HG02870 (cell line): ENCODE results near the gene MSX1.
A peak's percentile ranks its signal among the peaks of the same experiment; 100 is the strongest.
"Not testable (repeated sequence)": the region's sequence is repeated elsewhere in the genome, so short reads cannot be mapped to it uniquely, and the experiment has no call there.

Experiments
- ATAC-seq: cut with Tn5 transposase; IDR thresholded peaks from one replicate; pipeline ENCODE4 v1.9.1; 2021; ENCODE audit warnings: mild to moderate bottlenecking, moderate library complexity; ENCODE audit not compliant: unreplicated experiment

Gene MSX1

DNA sequence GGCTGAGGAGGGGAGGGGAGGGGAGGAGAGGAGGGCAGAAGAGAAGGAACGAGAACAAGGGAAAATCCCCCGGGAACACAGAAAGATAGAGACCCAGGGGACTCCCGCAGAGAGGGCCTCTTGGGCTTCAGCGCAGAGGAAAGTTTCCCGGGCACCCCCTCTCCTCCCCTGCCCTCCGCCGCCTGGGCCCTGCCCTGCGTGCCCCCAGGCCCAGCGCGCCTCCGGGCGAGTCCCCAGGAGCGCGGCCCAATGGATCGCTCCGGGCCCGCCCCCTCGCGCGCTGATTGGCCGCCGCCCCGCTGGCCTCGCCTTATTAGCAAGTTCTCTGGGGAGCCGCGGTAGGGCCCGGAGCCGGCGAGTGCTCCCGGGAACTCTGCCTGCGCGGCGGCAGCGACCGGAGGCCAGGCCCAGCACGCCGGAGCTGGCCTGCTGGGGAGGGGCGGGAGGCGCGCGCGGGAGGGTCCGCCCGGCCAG is at the start of gene MSX1:
TSS of gene MSX1 (plus strand) at position 341 of the 474 bp plus-strand sequence. CDS start 235 bp downstream, outside the sequence.
- ATAC-seq = peak; percentile 89

GRCh38 chr4:4810092-4810774 is 49.2 kb upstream of the MSX1 start:
- ATAC-seq = no peak

- no peak for ATAC-seq
These were observed 48.7 kb upstream of the MSX1 start for GRCh38 chr4:4810778-4811177.

DNA sequence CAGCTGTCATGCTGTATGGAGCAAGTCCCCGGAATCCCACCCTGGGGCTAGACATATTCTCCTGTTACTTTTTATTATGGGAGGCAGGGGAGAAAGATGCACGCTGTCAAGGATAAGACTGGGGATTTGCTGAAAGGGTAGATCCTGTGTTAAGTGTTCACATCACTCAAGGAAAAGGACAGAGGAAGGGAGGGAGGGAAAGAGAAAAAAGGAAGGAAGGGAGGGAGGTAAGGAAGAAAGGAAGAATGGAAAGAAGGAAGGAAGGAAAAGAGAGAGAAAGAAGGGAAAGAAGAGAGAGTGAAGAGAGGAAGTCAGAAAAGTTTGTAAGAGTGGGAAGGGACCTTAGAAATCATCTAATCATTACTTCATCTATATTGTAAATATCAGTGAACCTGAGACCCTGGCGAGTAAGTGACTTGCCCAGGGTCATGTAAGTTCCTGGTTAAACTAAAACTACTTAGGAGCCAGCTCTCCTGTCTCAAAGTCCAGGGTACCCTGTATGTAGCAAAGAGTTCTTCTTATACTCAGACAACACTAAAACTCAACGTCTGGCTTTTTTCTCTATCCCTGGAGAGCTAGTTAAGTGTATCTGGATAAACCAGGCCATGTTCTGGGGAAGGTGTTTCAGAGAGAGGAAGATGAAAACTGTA is 47.2 kb upstream of the MSX1 start:
- ATAC-seq = no peak

DNA sequence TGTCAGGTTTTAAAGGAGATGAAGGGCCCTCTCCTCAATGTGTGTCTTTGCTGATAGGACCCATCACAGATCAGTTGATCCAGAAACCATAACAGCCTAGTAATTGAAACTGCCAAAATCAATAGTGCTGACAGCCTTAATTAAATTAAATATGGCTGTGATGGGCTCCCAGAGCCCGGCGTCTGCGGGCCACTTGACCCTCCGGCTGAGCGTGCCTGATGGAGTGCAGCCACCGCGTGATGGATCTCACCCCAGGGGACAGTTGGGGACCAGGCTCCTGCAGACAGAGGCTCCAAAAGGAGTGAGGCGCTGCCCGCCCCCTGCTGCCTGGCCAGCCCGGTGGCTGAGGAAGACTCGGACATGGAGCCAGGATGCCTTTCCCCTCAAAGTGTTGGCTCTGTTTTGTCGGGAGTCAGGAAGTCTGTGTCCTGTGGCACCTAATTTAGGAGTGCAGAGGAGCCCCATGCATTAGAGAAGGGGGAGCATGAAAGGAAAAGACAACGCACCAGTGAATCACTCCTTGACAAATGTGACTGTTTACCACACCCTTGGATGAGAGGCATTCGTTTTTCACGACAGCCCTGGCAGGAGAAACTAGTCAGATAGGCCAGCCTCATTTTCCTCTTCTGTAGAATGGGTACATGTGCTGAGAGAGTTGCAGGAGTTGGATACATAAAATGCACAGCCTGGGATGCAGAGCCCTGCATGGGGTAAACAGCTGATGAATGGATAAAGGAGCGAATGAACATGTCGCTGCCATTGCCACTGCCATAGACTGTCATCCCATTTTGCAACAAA is 40.9 kb upstream of the MSX1 start:
- no peak for ATAC-seq

GRCh38 chr4:4819213-4819606 is 40.3 kb upstream of the MSX1 start:
- ATAC-seq = no peak

GRCh38 chr4:4820261-4820660 is 39.2 kb upstream of the MSX1 start:
- ATAC-seq = no peak

DNA sequence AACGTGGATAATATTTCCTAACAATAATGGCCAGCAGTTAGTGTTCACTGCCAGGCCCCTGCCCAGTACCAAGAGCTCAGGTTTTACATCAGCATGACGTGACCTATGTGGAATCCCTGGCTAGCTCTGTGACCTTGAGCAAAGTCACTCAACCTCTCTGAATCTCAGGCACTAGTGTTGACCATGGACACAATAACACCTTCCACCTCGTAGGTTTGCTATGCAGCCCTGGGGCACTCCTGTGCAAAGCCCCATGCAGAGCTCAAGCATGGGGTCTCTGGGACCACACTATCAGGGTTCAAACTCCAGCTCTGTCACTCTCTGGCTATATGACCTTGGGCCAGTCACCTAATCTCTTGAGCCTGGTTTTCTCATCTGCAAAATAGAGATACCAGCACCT is 38.7 kb upstream of the MSX1 start:
- ATAC-seq = no peak

DNA sequence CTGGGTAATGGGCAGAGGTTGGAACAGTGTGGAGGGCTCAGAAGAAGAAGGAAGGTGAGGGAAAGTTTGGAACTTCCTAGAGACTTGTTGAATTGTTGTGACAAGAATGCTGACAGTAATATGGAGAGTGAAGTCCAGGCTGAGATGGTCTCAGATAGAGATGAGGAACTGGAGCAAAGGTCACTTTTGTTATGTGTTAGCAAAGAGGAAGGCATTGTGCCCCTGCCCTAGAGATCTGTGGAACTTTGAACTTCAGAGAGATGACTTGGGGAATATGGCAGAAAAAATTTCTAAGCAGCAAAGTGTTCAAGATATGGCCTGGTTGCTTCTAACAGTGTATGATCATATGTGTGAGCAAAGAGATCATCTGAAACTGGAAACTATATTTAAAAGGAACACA is 37.9 kb upstream of the MSX1 start:
- ATAC-seq = no peak

- not testable (repeated sequence) for ATAC-seq
These were observed 37.2 kb upstream of the MSX1 start for GRCh38 chr4:4822286-4822685.

DNA sequence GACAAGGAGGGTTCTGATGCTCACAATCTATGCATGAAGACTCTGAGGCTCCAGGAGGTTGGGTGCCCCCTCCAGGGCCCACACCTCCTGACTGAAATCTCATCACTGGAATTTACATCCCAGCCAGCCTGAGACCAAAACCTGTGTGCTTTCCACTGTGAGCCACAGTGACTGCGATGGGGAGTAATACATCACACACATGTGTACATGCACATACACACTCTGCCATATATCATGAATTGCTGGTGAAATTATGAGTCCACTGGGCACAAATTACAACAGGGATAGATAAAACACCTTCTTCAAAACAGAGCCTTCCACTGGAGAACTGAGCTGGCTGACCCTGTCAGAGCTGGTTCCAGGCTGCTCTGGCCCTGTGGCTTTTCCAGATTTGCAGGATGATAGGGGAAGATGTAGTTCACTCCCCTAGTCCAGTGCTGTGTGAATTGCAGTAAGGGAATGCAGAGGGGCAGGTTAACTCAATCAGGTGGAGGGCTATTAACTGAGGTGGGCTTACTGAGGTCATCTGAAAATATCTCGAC is 35.8 kb upstream of the MSX1 start:
- ATAC-seq = no peak

DNA sequence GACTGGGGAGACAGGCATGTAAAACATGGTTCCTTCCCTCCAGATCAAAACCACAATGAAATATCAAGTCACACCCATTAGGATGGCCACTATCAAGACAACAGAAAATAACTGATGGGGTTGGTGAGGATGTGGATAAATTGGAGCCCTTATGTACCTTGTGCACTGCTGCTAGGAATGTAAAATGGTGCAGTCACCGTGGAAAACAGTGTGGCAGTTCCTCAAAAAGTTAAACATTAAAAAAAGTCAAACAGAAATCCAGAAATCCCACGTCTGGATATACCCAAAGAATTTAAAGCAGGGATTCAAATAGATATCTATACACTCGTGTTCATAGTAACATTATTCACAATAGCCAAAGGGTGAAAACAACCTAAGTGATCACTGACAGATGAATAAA is 35.2 kb upstream of the MSX1 start:
- no peak for ATAC-seq

DNA sequence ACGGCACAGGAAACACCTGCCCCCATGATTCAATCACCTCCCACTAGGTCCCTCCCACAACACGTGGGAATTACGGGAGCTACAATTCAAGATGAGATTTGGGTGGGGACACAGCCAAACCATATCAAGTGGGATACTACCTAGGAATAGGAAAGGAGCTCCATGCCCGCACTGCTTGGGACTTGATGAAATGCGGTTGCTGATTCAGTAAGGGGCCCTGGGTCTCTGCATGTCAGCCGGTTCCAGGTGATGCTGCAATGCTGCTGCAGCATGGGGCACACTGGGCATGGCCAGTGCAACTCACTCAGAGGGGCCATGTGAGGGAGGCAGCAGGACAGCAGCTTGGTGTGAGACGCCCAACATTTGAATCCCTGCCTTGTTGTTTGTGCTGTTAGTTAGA is 34.0 kb upstream of the MSX1 start:
- no peak for ATAC-seq

- no peak for ATAC-seq
These were observed 29.6 kb upstream of the MSX1 start for GRCh38 chr4:4829837-4830236.

DNA sequence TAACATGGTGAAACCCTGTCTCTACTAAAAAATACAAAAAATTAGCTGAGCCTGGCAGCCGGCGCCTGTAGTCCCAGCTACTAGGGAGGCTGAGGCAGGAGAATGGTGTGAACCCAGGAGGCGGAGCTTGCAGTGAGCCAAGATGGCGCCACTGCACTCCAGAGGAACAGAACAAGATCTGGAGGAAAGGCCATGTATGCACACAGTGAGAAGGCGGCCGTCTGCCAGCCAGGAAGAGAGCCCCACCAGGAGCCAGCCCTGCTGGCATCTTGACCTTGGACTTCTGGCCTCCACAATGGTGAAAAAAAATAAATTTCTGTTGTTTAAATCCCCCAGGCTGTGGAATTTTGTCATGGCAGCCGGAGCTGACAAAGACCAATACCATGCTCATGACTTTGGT is 28.2 kb upstream of the MSX1 start:
- ATAC-seq = no peak

DNA sequence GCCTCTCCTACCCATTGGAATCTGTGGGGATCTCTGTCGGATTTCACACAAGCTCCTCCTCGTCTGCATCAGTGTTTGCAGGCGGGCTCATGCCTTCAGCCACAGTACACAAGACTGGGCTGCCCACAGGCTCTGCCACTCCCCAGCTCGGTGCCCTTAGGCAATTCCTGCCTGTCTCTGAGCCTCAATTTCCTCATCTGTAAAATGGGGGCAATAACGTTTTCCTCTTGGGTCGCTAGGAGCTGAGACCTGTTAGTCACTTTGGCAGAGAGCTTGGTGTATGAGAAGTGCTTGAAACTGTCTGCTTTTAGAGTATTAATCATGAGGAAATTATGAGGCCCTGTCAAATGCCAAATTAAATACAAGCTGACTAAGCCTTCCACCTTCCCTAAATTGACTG is 27.6 kb upstream of the MSX1 start:
- no peak for ATAC-seq

- no peak for ATAC-seq
These were observed 23.4 kb upstream of the MSX1 start for GRCh38 chr4:4836044-4836443.

- ATAC-seq = no peak
These were observed 22.1 kb upstream of the MSX1 start for GRCh38 chr4:4837316-4837715.

- no peak for ATAC-seq
These were observed 21.2 kb upstream of the MSX1 start for GRCh38 chr4:4838051-4838935.

- ATAC-seq = no peak
These were observed 20.3 kb upstream of the MSX1 start for GRCh38 chr4:4838936-4839810.
